ENCODE data around the gene PRRG2. TPM values are rescaled to one million over a fixed set of nuclear protein-coding genes. Genes with fewer than 3 reads are reported as not detected.

The PRRG2 gene
- total RNA-seq, 1 experiment from 2014 or later, result 5.8 TPM

DNA sequence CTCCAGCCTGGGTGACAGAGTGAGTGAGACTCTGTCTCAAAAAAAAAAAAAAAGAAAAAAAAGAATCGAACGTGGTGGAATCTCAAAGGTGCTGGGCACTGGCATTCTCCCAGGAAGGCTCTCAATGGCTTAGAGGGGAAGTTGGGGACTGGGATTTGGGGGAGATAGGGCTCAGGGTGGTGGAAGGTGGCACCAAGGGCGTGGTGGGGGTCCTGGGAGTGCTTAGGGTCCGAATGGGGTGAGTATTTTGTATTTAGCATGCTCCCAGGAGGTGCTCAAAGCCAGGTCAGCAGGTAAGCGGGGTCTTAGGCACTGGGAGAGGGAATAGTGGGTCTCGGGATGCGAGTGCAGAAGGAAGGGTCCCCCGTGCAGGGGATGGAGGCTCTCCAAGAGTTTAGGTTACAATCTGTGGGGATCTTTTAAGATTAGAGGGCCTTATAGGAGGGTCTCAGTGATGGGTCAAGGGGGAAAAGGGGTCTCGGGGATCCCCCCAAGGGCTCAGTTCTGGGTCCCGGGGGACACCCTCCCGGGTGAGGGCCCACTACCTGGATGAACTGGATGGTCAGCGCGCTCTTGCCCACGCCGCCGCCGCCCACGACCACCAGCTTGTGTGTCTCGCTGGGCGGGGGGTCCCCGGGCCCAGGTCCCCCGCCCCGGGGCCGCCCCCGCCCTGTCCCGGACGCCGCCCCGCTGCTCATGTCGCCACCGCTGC is 58.4 kb downstream of the PRRG2 start:
- no peak for DNase-seq (ENCODE audit: low read depth)

DNA sequence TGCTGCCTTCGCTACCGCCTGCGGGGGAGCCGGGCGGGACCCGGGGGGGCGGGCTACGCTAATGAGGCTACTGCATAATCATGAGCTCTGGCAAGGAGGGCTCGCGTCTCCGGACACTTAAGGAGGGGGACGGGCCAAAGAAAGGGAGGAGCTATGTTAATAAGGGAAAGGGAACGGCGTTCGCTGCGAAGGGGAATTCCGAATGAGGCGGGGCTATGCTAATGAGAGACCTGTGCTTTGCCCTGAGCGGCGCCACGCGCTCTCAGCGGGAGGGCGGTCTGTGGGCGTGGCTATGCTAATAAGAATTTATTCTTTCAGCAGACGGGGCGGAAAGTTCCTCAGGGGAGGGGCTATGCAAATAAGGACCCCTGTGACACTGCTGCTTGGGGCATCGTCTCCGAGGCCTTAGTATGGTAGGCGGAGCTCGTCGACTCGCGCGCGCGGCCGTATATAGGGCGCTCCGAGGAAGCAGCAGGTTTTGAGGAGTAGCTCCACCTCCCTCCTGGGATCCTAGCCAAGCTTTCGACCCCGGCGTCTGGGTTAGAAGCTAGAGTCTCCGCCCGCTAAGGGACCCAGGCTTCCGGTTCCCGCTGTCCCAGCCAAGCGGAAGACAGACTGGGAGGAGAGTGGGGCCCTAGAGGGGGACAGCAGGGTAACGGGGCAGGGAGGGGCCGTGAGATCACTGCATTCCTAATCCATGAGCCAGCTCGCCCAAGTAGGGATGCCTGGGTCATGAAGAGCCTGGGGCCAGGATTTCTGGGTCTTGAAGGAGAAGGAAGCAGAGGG is 59.2 kb downstream of the PRRG2 start, which contains the start of gene RRAS:
Gene RRAS, minus strand, starts transcription at position 31 of the 786 bp plus-strand sequence. CDS start 45 bp downstream, outside the sequence.
- peak; percentile 100 for DNase-seq (ENCODE audit: low read depth)

Other genes starting within 250 kb of the PRRG2 start
- gene CD37, start 245.9 kb upstream of the PRRG2 start, total RNA-seq (2014; rRNA removed; shearing (Covaris generic)), result not detected in 2 replicates
- gene TEAD2, start 218.9 kb upstream of the PRRG2 start, total RNA-seq (2014; rRNA removed; shearing (Covaris generic)), result 29.0 and 31.0 TPM in 2 replicates
- gene DKKL1, start 217.4 kb upstream of the PRRG2 start, total RNA-seq (2014; rRNA removed; shearing (Covaris generic)), result 0.17 TPM in 1 of 2 replicates, not detected in the other
- gene KASH5, start 193.1 kb upstream of the PRRG2 start, total RNA-seq (2014; rRNA removed; shearing (Covaris generic)), result not detected in 2 replicates
- gene PTH2, start 157.9 kb upstream of the PRRG2 start, total RNA-seq (2014; rRNA removed; shearing (Covaris generic)), result not detected in 2 replicates
- not detected in 2 replicates for gene GFY, start 155.9 kb upstream of the PRRG2 start, total RNA-seq (2014; rRNA removed; shearing (Covaris generic))
- not detected in 2 replicates for gene SLC17A7, start 139.8 kb upstream of the PRRG2 start, total RNA-seq (2014; rRNA removed; shearing (Covaris generic))
- gene PIH1D1, start 129.5 kb upstream of the PRRG2 start, total RNA-seq (2014; rRNA removed; shearing (Covaris generic)), result 146 and 200 TPM in 2 replicates
- gene ALDH16A1, start 128.1 kb upstream of the PRRG2 start, total RNA-seq (2014; rRNA removed; shearing (Covaris generic)), result 50.5 and 86.2 TPM in 2 replicates
- gene FLT3LG, start 107.1 kb upstream of the PRRG2 start, total RNA-seq (2014; rRNA removed; shearing (Covaris generic)), result 1.5 and 4.7 TPM in 2 replicates
- 2,661 and 3,645 TPM in 2 replicates for gene RPL13A, start 93.7 kb upstream of the PRRG2 start, total RNA-seq (2014; rRNA removed; shearing (Covaris generic))
- 3,589 and 4,520 TPM in 2 replicates for gene RPS11, start 84.9 kb upstream of the PRRG2 start, total RNA-seq (2014; rRNA removed; shearing (Covaris generic))
- 3.5 and 3.7 TPM in 2 replicates for gene FCGRT, start 68.7 kb upstream of the PRRG2 start, total RNA-seq (2014; rRNA removed; shearing (Covaris generic))
- 178 and 202 TPM in 2 replicates for gene RCN3, start 53.3 kb upstream of the PRRG2 start, total RNA-seq (2014; rRNA removed; shearing (Covaris generic))
- 182 and 246 TPM in 2 replicates for gene NOSIP, start 760 bp upstream of the PRRG2 start, total RNA-seq (2014; rRNA removed; shearing (Covaris generic))
- gene PRR12, start 9.9 kb downstream of the PRRG2 start, total RNA-seq (2014; rRNA removed; shearing (Covaris generic)), result 1.7 and 2.5 TPM in 2 replicates
- gene RRAS, start 58.8 kb downstream of the PRRG2 start, total RNA-seq (2014; rRNA removed; shearing (Covaris generic)), result 11.0 and 12.7 TPM in 2 replicates
- 32.5 and 32.8 TPM in 2 replicates for gene SCAF1, start 60.9 kb downstream of the PRRG2 start, total RNA-seq (2014; rRNA removed; shearing (Covaris generic))
- 88.0 and 110 TPM in 2 replicates for gene IRF3, start 84.5 kb downstream of the PRRG2 start, total RNA-seq (2014; rRNA removed; shearing (Covaris generic))
- gene BCL2L12, start 84.6 kb downstream of the PRRG2 start, total RNA-seq (2014; rRNA removed; shearing (Covaris generic)), result 15.5 and 18.1 TPM in 2 replicates
- 338 and 386 TPM in 2 replicates for gene PRMT1, start 96.0 kb downstream of the PRRG2 start, total RNA-seq (2014; rRNA removed; shearing (Covaris generic))
- gene ADM5, start 108.3 kb downstream of the PRRG2 start, total RNA-seq (2014; rRNA removed; shearing (Covaris generic)), result 0.27 and 0.40 TPM in 2 replicates
- 5.0 and 8.3 TPM in 2 replicates for gene CPT1C, start 109.8 kb downstream of the PRRG2 start, total RNA-seq (2014; rRNA removed; shearing (Covaris generic))
- not detected in 2 replicates for gene TSKS, start 182.0 kb downstream of the PRRG2 start, total RNA-seq (2014; rRNA removed; shearing (Covaris generic))
- 44.8 and 46.5 TPM in 2 replicates for gene AP2A1, start 185.7 kb downstream of the PRRG2 start, total RNA-seq (2014; rRNA removed; shearing (Covaris generic))
- gene FUZ, start 232.0 kb downstream of the PRRG2 start, total RNA-seq (2014; rRNA removed; shearing (Covaris generic)), result 9.9 and 20.1 TPM in 2 replicates
- 17.8 and 29.9 TPM in 2 replicates for gene MED25, start 237.0 kb downstream of the PRRG2 start, total RNA-seq (2014; rRNA removed; shearing (Covaris generic))

Data from Daoy (cell line).